ENCODE data around the gene NR3C1.

NR3C1 gene

GRCh38 chr5:143390941-143391340 is 12.5 kb downstream of the NR3C1 start:
- Histone ChIP-seq H3K36me3 (ENCODE audit: control insufficient read depth, insufficient read depth, low read length) (no peaks in the 10 kb centered on the region), H3K9ac (ENCODE audit: low read length) (no peak overlapping the region), H3K4me3 (ENCODE audit: low read length) (no peak overlapping the region), H3K4me1 (ENCODE audit: control insufficient read depth, insufficient read depth, low read length) (no peaks in the 10 kb centered on the region), H3K27me3 (ENCODE audit: control insufficient read depth, insufficient read depth, low read length) (no peaks in the 10 kb centered on the region), H3K9me3 (ENCODE audit: control insufficient read depth, low read length) (no peaks in the 10 kb centered on the region)

- no peak overlapping the region for H3K4me3 ChIP-seq (ENCODE audit: low read length)
- H3K9ac ChIP-seq (ENCODE audit: low read length), result no peak overlapping the region
- no peaks in the 10 kb centered on the region for H3K9me3 ChIP-seq (ENCODE audit: control insufficient read depth, low read length)
- no peaks in the 10 kb centered on the region for H3K36me3 ChIP-seq (ENCODE audit: control insufficient read depth, insufficient read depth, low read length)
- no peaks in the 10 kb centered on the region for H3K27me3 ChIP-seq (ENCODE audit: control insufficient read depth, insufficient read depth, low read length)
- H3K4me1 ChIP-seq (ENCODE audit: control insufficient read depth, insufficient read depth, low read length), result no peaks in the 10 kb centered on the region
Measured at GRCh38 chr5:143390258-143390657, 13.2 kb downstream of the NR3C1 start.

GRCh38 chr5:143386725-143387124 is 16.8 kb downstream of the NR3C1 start:
- H3K9me3 ChIP-seq (ENCODE audit: control insufficient read depth, low read length), result peaks cover 4% of the 10 kb centered on the region
- H3K4me3 ChIP-seq (ENCODE audit: low read length), result no peak overlapping the region
- no peaks in the 10 kb centered on the region for H3K27me3 ChIP-seq (ENCODE audit: control insufficient read depth, insufficient read depth, low read length)
- H3K36me3 ChIP-seq (ENCODE audit: control insufficient read depth, insufficient read depth, low read length), result no peaks in the 10 kb centered on the region
- H3K9ac ChIP-seq (ENCODE audit: low read length), result no peak overlapping the region
- H3K4me1 ChIP-seq (ENCODE audit: control insufficient read depth, insufficient read depth, low read length), result no peaks in the 10 kb centered on the region

GRCh38 chr5:143384865-143385657 is 18.4 kb downstream of the NR3C1 start:
- H3K9ac ChIP-seq (ENCODE audit: low read length), result no peak overlapping the region
- H3K27me3 ChIP-seq (ENCODE audit: control insufficient read depth, insufficient read depth, low read length), result no peaks in the 10 kb centered on the region
- no peak overlapping the region for H3K4me3 ChIP-seq (ENCODE audit: low read length)
- H3K4me1 ChIP-seq (ENCODE audit: control insufficient read depth, insufficient read depth, low read length), result no peaks in the 10 kb centered on the region
- H3K36me3 ChIP-seq (ENCODE audit: control insufficient read depth, insufficient read depth, low read length), result no peaks in the 10 kb centered on the region
- H3K9me3 ChIP-seq (ENCODE audit: control insufficient read depth, low read length), result peaks cover 4% of the 10 kb centered on the region

- Histone ChIP-seq H3K27me3 (ENCODE audit: control insufficient read depth, insufficient read depth, low read length) (no peaks in the 10 kb centered on the region), H3K4me3 (ENCODE audit: low read length) (no peak overlapping the region), H3K9ac (ENCODE audit: low read length) (no peak overlapping the region), H3K4me1 (ENCODE audit: control insufficient read depth, insufficient read depth, low read length) (no peaks in the 10 kb centered on the region), H3K9me3 (ENCODE audit: control insufficient read depth, low read length) (peaks cover 4% of the 10 kb centered on the region), H3K36me3 (ENCODE audit: control insufficient read depth, insufficient read depth, low read length) (no peaks in the 10 kb centered on the region)
Measured at GRCh38 chr5:143383988-143384387, 19.5 kb downstream of the NR3C1 start.

GRCh38 chr5:143379606-143380005 is 23.9 kb downstream of the NR3C1 start:
- Histone ChIP-seq H3K36me3 (ENCODE audit: control insufficient read depth, insufficient read depth, low read length) (no peaks in the 10 kb centered on the region), H3K4me1 (ENCODE audit: control insufficient read depth, insufficient read depth, low read length) (no peaks in the 10 kb centered on the region)

GRCh38 chr5:143376911-143377813 is 26.3 kb downstream of the NR3C1 start:
- Histone ChIP-seq H3K9ac (ENCODE audit: low read length) (no peak overlapping the region), H3K36me3 (ENCODE audit: control insufficient read depth, insufficient read depth, low read length) (no peaks in the 10 kb centered on the region), H3K9me3 (ENCODE audit: control insufficient read depth, low read length) (no peaks in the 10 kb centered on the region), H3K4me1 (ENCODE audit: control insufficient read depth, insufficient read depth, low read length) (no peaks in the 10 kb centered on the region), H3K27me3 (ENCODE audit: control insufficient read depth, insufficient read depth, low read length) (no peaks in the 10 kb centered on the region), H3K4me3 (ENCODE audit: low read length) (no peak overlapping the region)

More at GRCh38 chr5:143379606-143380005, 23.9 kb downstream of the NR3C1 start:
- Histone ChIP-seq H3K9me3 (ENCODE audit: control insufficient read depth, low read length) (peaks cover under 1% of the 10 kb centered on the region), H3K27me3 (ENCODE audit: control insufficient read depth, insufficient read depth, low read length) (no peaks in the 10 kb centered on the region), H3K4me3 (ENCODE audit: low read length) (no peak overlapping the region), H3K9ac (ENCODE audit: low read length) (no peak overlapping the region)

GRCh38 chr5:143376195-143376779 is 27.2 kb downstream of the NR3C1 start:
- Histone ChIP-seq H3K4me1 (ENCODE audit: control insufficient read depth, insufficient read depth, low read length) (no peaks in the 10 kb centered on the region), H3K4me3 (ENCODE audit: low read length) (no peak overlapping the region), H3K9ac (ENCODE audit: low read length) (no peak overlapping the region), H3K9me3 (ENCODE audit: control insufficient read depth, low read length) (no peaks in the 10 kb centered on the region), H3K27me3 (ENCODE audit: control insufficient read depth, insufficient read depth, low read length) (no peaks in the 10 kb centered on the region), H3K36me3 (ENCODE audit: control insufficient read depth, insufficient read depth, low read length) (no peaks in the 10 kb centered on the region)

GRCh38 chr5:143374496-143375217 is 28.8 kb downstream of the NR3C1 start:
- Histone ChIP-seq H3K9me3 (ENCODE audit: control insufficient read depth, low read length) (no peaks in the 10 kb centered on the region), H3K4me1 (ENCODE audit: control insufficient read depth, insufficient read depth, low read length) (no peaks in the 10 kb centered on the region), H3K36me3 (ENCODE audit: control insufficient read depth, insufficient read depth, low read length) (no peaks in the 10 kb centered on the region), H3K9ac (ENCODE audit: low read length) (no peak overlapping the region), H3K4me3 (ENCODE audit: low read length) (no peak overlapping the region), H3K27me3 (ENCODE audit: control insufficient read depth, insufficient read depth, low read length) (no peaks in the 10 kb centered on the region)

GRCh38 chr5:143373076-143373475 is 30.4 kb downstream of the NR3C1 start:
- Histone ChIP-seq H3K9me3 (ENCODE audit: control insufficient read depth, low read length) (no peaks in the 10 kb centered on the region), H3K4me1 (ENCODE audit: control insufficient read depth, insufficient read depth, low read length) (no peaks in the 10 kb centered on the region), H3K9ac (ENCODE audit: low read length) (no peak overlapping the region), H3K27me3 (ENCODE audit: control insufficient read depth, insufficient read depth, low read length) (no peaks in the 10 kb centered on the region), H3K36me3 (ENCODE audit: control insufficient read depth, insufficient read depth, low read length) (no peaks in the 10 kb centered on the region), H3K4me3 (ENCODE audit: low read length) (no peak overlapping the region)

GRCh38 chr5:143372187-143372829 is 31.2 kb downstream of the NR3C1 start:
- H3K9ac ChIP-seq (ENCODE audit: low read length), result no peak overlapping the region
- H3K36me3 ChIP-seq (ENCODE audit: control insufficient read depth, insufficient read depth, low read length), result no peaks in the 10 kb centered on the region
- H3K27me3 ChIP-seq (ENCODE audit: control insufficient read depth, insufficient read depth, low read length), result no peaks in the 10 kb centered on the region
- no peak overlapping the region for H3K4me3 ChIP-seq (ENCODE audit: low read length)
- no peaks in the 10 kb centered on the region for H3K4me1 ChIP-seq (ENCODE audit: control insufficient read depth, insufficient read depth, low read length)
- H3K9me3 ChIP-seq (ENCODE audit: control insufficient read depth, low read length), result no peaks in the 10 kb centered on the region

Measured in mucosa of stomach (tissue), 1 donor.